ENCODE measurements around the gene KIF26B.

DNA sequence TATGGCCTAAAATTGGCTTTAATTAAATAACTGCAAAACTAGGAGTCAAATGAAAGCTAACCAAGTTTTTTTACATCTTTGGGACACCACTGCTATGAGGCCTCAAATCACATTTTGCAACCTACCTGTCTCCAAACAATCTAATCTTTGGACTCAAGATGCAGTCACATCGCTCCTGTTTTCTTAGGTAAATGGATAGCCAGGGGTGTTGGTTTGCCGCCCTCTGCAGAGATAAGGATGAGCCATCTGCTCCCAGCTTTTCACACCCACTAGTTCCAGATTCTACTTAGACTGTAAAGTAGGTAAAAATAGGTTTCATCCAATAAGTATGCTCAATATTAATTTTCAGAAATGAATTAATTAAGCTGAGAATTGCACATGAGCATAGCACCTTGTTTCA is 456.5 kb downstream of the KIF26B start:
- TF ChIP-seq, protein P1, sequence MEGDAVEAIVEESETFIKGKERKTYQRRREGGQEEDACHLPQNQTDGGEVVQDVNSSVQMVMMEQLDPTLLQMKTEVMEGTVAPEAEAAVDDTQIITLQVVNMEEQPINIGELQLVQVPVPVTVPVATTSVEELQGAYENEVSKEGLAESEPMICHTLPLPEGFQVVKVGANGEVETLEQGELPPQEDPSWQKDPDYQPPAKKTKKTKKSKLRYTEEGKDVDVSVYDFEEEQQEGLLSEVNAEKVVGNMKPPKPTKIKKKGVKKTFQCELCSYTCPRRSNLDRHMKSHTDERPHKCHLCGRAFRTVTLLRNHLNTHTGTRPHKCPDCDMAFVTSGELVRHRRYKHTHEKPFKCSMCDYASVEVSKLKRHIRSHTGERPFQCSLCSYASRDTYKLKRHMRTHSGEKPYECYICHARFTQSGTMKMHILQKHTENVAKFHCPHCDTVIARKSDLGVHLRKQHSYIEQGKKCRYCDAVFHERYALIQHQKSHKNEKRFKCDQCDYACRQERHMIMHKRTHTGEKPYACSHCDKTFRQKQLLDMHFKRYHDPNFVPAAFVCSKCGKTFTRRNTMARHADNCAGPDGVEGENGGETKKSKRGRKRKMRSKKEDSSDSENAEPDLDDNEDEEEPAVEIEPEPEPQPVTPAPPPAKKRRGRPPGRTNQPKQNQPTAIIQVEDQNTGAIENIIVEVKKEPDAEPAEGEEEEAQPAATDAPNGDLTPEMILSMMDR (conservative IDR thresholded peaks at IDR 0.05; ENCODE audit: low read depth in 2 of 2): no peak
- TF ChIP-seq JUNB (IDR thresholded peaks at IDR 0.05; ENCODE audit: unreplicated experiment) (no peak), EZH2 (IDR thresholded peaks at IDR 0.05; ENCODE audit: low read depth, unreplicated experiment) (no peak), EZH2phosphoT487 (IDR thresholded peaks at IDR 0.05; ENCODE audit: unreplicated experiment) (no peak), POLR2AphosphoS5 (IDR thresholded peaks at IDR 0.05; ENCODE audit: low read depth) (no peak), NANOG (IDR thresholded peaks at IDR 0.05; ENCODE audit: borderline replicate concordance) (no peak), STAT1 (IDR thresholded peaks at IDR 0.05; ENCODE audit: unreplicated experiment) (no peak), CREB1 (CRISPR knock-in tag; IDR thresholded peaks at IDR 0.05; ENCODE audit: low read depth) (no peak), ZNF331 (CRISPR knock-in tag; IDR thresholded peaks at IDR 0.05; ENCODE audit: low read depth) (no peak), ZNF114 (CRISPR knock-in tag; IDR thresholded peaks at IDR 0.05) (no peak)
- TF ChIP-seq, protein P2, sequence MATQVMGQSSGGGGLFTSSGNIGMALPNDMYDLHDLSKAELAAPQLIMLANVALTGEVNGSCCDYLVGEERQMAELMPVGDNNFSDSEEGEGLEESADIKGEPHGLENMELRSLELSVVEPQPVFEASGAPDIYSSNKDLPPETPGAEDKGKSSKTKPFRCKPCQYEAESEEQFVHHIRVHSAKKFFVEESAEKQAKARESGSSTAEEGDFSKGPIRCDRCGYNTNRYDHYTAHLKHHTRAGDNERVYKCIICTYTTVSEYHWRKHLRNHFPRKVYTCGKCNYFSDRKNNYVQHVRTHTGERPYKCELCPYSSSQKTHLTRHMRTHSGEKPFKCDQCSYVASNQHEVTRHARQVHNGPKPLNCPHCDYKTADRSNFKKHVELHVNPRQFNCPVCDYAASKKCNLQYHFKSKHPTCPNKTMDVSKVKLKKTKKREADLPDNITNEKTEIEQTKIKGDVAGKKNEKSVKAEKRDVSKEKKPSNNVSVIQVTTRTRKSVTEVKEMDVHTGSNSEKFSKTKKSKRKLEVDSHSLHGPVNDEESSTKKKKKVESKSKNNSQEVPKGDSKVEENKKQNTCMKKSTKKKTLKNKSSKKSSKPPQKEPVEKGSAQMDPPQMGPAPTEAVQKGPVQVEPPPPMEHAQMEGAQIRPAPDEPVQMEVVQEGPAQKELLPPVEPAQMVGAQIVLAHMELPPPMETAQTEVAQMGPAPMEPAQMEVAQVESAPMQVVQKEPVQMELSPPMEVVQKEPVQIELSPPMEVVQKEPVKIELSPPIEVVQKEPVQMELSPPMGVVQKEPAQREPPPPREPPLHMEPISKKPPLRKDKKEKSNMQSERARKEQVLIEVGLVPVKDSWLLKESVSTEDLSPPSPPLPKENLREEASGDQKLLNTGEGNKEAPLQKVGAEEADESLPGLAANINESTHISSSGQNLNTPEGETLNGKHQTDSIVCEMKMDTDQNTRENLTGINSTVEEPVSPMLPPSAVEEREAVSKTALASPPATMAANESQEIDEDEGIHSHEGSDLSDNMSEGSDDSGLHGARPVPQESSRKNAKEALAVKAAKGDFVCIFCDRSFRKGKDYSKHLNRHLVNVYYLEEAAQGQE (IDR thresholded peaks at IDR 0.05; ENCODE audit: unreplicated experiment): no peak
- TF ChIP-seq, protein P3, sequence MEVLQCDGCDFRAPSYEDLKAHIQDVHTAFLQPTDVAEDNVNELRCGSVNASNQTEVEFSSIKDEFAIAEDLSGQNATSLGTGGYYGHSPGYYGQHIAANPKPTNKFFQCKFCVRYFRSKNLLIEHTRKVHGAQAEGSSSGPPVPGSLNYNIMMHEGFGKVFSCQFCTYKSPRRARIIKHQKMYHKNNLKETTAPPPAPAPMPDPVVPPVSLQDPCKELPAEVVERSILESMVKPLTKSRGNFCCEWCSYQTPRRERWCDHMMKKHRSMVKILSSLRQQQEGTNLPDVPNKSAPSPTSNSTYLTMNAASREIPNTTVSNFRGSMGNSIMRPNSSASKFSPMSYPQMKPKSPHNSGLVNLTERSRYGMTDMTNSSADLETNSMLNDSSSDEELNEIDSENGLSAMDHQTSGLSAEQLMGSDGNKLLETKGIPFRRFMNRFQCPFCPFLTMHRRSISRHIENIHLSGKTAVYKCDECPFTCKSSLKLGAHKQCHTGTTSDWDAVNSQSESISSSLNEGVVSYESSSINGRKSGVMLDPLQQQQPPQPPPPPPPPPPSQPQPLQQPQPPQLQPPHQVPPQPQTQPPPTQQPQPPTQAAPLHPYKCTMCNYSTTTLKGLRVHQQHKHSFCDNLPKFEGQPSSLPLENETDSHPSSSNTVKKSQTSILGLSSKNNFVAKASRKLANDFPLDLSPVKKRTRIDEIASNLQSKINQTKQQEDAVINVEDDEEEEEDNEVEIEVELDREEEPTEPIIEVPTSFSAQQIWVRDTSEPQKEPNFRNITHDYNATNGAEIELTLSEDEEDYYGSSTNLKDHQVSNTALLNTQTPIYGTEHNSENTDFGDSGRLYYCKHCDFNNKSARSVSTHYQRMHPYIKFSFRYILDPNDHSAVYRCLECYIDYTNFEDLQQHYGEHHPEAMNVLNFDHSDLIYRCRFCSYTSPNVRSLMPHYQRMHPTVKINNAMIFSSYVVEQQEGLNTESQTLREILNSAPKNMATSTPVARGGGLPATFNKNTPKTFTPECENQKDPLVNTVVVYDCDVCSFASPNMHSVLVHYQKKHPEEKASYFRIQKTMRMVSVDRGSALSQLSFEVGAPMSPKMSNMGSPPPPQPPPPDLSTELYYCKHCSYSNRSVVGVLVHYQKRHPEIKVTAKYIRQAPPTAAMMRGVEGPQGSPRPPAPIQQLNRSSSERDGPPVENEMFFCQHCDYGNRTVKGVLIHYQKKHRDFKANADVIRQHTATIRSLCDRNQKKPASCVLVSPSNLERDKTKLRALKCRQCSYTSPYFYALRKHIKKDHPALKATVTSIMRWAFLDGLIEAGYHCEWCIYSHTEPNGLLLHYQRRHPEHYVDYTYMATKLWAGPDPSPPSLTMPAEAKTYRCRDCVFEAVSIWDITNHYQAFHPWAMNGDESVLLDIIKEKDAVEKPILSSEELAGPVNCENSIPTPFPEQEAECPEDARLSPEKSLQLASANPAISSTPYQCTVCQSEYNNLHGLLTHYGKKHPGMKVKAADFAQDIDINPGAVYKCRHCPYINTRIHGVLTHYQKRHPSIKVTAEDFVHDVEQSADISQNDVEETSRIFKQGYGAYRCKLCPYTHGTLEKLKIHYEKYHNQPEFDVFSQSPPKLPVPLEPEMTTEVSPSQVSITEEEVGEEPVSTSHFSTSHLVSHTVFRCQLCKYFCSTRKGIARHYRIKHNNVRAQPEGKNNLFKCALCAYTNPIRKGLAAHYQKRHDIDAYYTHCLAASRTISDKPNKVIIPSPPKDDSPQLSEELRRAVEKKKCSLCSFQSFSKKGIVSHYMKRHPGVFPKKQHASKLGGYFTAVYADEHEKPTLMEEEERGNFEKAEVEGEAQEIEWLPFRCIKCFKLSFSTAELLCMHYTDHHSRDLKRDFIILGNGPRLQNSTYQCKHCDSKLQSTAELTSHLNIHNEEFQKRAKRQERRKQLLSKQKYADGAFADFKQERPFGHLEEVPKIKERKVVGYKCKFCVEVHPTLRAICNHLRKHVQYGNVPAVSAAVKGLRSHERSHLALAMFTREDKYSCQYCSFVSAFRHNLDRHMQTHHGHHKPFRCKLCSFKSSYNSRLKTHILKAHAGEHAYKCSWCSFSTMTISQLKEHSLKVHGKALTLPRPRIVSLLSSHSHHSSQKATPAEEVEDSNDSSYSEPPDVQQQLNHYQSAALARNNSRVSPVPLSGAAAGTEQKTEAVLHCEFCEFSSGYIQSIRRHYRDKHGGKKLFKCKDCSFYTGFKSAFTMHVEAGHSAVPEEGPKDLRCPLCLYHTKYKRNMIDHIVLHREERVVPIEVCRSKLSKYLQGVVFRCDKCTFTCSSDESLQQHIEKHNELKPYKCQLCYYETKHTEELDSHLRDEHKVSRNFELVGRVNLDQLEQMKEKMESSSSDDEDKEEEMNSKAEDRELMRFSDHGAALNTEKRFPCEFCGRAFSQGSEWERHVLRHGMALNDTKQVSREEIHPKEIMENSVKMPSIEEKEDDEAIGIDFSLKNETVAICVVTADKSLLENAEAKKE (CRISPR knock-in tag; IDR thresholded peaks at IDR 0.05): no peak
